ENCODE results near the gene SLC39A5. TPM values are rescaled to one million over a fixed set of nuclear protein-coding genes. Genes with fewer than 3 reads are reported as not detected.

SLC39A5 gene
- total and polyA plus RNA-seq, 2 of the 13 experiments (the other 11 are each of a cell fraction or from before 2014, with no cell fraction given), result 59.7 to 101 TPM

GRCh38 chr12:56266693-56267442 is 37.0 kb downstream of the SLC39A5 start, which contains the start of gene COQ10A (continued):
- TF ChIP-seq ZBTB49 (CRISPR knock-in tag; IDR thresholded peaks at IDR 0.05; ENCODE audit: borderline replicate concordance) (no peak), ZSCAN29 (CRISPR knock-in tag; conservative IDR thresholded peaks at IDR 0.05) (no peak), ZNF724P (CRISPR knock-in tag; IDR thresholded peaks at IDR 0.05; ENCODE audit: borderline replicate concordance) (peak; percentile 71; the same call in 1 of the 2 replicates), IKZF1 (IDR thresholded peaks at IDR 0.05) (no peak), ELF4 (CRISPR knock-in tag; IDR thresholded peaks at IDR 0.05; ENCODE audit: borderline replicate concordance) (no peak), SMAD3 (CRISPR knock-in tag; IDR thresholded peaks at IDR 0.05) (peak; percentile 67; the same call in 1 of the 2 replicates), ZNF580 (CRISPR knock-in tag; IDR thresholded peaks at IDR 0.05; ENCODE audit: borderline replicate concordance, low read depth) (peak; percentile 44; the same call in 1 of the 2 replicates), ZNF781 (CRISPR knock-in tag; IDR thresholded peaks at IDR 0.05; ENCODE audit: borderline replicate concordance, not compliant biosample characterization) (no peak), SP1 (IDR thresholded peaks at IDR 0.05) (no peak), SP1 (CRISPR knock-in tag; IDR thresholded peaks at IDR 0.05) (peak; percentile 30; the same call in 1 of the 2 replicates), BCL3 (CRISPR knock-in tag; IDR thresholded peaks at IDR 0.05) (peak; percentile 85), THAP8 (CRISPR knock-in tag; IDR thresholded peaks at IDR 0.05; ENCODE audit: borderline replicate concordance) (no peak), ZNF205 (CRISPR knock-in tag; IDR thresholded peaks at IDR 0.05) (peak; percentile 65; the same call in 1 of the 2 replicates)
- TF ChIP-seq, protein P1, sequence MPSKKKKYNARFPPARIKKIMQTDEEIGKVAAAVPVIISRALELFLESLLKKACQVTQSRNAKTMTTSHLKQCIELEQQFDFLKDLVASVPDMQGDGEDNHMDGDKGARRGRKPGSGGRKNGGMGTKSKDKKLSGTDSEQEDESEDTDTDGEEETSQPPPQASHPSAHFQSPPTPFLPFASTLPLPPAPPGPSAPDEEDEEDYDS (CRISPR knock-in tag; IDR thresholded peaks at IDR 0.05), result peak; percentile 48
- TF ChIP-seq, protein P2, sequence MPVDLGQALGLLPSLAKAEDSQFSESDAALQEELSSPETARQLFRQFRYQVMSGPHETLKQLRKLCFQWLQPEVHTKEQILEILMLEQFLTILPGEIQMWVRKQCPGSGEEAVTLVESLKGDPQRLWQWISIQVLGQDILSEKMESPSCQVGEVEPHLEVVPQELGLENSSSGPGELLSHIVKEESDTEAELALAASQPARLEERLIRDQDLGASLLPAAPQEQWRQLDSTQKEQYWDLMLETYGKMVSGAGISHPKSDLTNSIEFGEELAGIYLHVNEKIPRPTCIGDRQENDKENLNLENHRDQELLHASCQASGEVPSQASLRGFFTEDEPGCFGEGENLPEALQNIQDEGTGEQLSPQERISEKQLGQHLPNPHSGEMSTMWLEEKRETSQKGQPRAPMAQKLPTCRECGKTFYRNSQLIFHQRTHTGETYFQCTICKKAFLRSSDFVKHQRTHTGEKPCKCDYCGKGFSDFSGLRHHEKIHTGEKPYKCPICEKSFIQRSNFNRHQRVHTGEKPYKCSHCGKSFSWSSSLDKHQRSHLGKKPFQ (CRISPR knock-in tag; IDR thresholded peaks at IDR 0.05; ENCODE audit: insufficient replicate concordance), result no peak
- TF ChIP-seq, protein P3, sequence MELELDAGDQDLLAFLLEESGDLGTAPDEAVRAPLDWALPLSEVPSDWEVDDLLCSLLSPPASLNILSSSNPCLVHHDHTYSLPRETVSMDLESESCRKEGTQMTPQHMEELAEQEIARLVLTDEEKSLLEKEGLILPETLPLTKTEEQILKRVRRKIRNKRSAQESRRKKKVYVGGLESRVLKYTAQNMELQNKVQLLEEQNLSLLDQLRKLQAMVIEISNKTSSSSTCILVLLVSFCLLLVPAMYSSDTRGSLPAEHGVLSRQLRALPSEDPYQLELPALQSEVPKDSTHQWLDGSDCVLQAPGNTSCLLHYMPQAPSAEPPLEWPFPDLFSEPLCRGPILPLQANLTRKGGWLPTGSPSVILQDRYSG (CRISPR knock-in tag; IDR thresholded peaks at IDR 0.05), result no peak
- TF ChIP-seq, protein P4, sequence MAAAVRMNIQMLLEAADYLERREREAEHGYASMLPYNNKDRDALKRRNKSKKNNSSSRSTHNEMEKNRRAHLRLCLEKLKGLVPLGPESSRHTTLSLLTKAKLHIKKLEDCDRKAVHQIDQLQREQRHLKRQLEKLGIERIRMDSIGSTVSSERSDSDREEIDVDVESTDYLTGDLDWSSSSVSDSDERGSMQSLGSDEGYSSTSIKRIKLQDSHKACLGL (CRISPR knock-in tag; IDR thresholded peaks at IDR 0.05), result peak; percentile 67; the same call in 1 of the 2 replicates
- TF ChIP-seq, protein P5, sequence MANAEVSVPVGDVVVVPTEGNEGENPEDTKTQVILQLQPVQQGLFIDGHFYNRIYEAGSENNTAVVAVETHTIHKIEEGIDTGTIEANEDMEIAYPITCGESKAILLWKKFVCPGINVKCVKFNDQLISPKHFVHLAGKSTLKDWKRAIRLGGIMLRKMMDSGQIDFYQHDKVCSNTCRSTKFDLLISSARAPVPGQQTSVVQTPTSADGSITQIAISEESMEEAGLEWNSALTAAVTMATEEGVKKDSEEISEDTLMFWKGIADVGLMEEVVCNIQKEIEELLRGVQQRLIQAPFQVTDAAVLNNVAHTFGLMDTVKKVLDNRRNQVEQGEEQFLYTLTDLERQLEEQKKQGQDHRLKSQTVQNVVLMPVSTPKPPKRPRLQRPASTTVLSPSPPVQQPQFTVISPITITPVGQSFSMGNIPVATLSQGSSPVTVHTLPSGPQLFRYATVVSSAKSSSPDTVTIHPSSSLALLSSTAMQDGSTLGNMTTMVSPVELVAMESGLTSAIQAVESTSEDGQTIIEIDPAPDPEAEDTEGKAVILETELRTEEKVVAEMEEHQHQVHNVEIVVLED (CRISPR knock-in tag; IDR thresholded peaks at IDR 0.05; ENCODE audit: borderline replicate concordance), result peak; percentile 75

Data from HepG2 (cell line).